Daoy (cell line): ENCODE data around the gene HADHA. TPM values are rescaled to one million over a fixed set of nuclear protein-coding genes. Genes with fewer than 3 reads are reported as not detected.
"Not testable (repeated sequence)": the region's sequence is repeated elsewhere in the genome, so short reads cannot be mapped to it uniquely, and the experiment has no call there.

Experiments used
- DNase-seq: peaks from one replicate; pipeline ENCODE4 v3.0.0-alpha.2; 2015; ENCODE audit warnings: low read depth
- total RNA-seq: library from RNA; depleted of rRNA; stranded (reverse); fragments of >200 nt; shearing (Covaris generic); gene quantifications from 2 replicates; pipeline ENCODE4 v1.2.3, GENCODE V29; 2014; rRNA removed

HADHA gene
- total RNA-seq, result 89.7 and 101 TPM in 2 replicates

GRCh38 chr2:26244309-26245230 is at the start of gene HADHA, which contains the start of gene HADHB:
TSS of gene HADHA (minus strand) at chr2:26244632. CDS start at chr2:26244596, 36 bp downstream.
TSS of gene HADHB (plus strand) at chr2:26244939. CDS start at chr2:26254255, 9,316 bp downstream.
- DNase-seq, result peak; percentile 93

DNA sequence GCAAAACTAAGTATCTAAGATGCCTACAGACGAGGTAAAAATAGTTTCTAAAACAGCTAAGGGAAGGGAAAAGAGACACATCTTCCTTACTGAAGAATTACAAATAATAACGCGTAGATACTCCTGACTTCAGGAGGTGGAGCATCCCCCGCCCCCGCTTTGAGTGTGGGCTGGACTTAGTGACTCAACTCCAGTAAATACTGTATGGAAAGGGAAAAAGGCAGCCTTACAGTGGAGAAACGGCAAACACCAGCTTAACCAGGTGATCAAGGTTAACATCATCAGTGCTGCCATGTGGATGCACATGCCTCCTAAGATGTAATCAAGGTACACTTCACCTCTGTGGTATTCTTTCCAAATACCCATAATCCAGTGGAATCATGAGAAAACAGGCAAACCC is 48.2 kb upstream of the HADHA start:
- DNase-seq, result peak; percentile 54

GRCh38 chr2:26290001-26290400 is 45.6 kb upstream of the HADHA start:
- no peak for DNase-seq

GRCh38 chr2:26285931-26286330 is 41.5 kb upstream of the HADHA start:
- DNase-seq, result no peak

DNA sequence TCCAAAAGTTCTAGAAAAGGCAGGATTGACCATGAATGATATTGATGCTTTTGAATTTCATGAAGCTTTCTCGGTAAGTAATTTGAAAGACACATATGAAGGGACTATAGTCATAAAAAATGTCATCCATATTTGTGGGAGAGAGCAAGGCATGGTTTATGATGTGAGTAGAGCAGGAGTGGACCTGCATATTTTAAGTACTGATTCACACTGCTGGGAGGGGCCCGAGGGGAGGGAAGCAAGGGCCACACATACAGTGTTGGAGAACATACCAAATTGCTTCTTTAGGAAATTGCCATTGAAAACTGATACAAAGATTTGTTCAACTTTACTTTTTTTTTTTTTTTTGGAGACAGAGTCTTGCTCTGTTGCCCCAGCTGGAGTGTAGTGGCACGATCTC is 39.7 kb upstream of the HADHA start:
- peak; percentile 47 for DNase-seq

DNA sequence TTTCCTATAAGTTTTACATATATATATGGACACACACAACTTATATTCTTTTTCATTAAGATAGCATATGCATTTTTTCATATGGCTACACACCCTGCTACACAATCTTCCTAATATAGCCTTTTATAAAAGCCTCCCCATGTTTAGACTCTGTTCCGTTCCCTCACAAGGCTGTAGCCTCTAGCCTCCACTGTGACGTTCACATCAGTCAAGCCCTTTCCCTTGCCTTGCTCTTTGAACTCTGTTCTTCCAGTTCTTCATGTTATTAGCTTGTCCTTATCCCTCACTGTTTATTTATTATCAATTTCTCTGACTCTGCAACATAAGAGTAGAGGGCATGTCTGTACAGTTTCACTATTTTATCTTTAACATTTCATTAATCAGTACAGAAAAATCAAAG is 39.2 kb upstream of the HADHA start:
- no peak for DNase-seq

- no peak for DNase-seq
Observed at GRCh38 chr2:26281226-26281625, 36.8 kb upstream of the HADHA start.

DNA sequence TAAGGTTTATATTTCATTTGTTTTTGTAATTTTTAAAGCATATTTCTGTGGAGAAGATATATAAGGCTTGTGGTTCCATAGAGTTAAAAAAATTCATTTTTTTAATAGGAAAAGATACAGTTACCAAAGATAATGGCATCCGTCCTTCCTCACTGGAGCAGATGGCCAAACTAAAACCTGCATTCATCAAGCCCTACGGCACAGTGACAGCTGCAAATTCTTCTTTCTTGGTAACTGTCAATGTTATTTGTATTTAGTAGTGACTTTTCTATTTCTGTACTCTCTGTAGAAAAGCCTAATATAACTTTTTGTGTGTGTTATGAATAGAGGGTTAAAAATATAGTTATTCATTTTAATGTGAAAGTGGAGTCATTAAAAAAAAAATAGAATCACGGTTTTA is 35.5 kb upstream of the HADHA start:
- DNase-seq, result no peak

- DNase-seq, result no peak
Observed at GRCh38 chr2:26276484-26277227, 32.2 kb upstream of the HADHA start.

GRCh38 chr2:26274058-26274613 is 29.7 kb upstream of the HADHA start:
- peak; percentile 64 for DNase-seq

DNA sequence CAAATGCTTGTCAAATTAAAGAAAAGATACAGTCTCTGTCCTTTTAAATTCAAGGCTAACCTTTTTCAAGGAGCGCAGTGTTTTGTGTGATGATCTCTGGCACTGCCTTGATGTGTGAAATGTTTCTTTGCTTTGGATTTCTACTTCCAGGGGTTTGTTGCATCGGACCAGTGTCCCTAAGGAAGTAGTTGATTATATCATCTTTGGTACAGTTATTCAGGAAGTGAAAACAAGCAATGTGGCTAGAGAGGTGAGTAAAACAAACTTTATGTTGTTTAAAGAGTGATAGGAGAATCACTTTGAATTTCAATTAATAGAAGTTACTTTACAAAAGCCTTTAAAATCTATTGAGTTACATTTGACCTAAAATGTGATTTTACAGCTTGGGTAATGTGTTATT is 29.1 kb upstream of the HADHA start:
- DNase-seq, result no peak

DNA sequence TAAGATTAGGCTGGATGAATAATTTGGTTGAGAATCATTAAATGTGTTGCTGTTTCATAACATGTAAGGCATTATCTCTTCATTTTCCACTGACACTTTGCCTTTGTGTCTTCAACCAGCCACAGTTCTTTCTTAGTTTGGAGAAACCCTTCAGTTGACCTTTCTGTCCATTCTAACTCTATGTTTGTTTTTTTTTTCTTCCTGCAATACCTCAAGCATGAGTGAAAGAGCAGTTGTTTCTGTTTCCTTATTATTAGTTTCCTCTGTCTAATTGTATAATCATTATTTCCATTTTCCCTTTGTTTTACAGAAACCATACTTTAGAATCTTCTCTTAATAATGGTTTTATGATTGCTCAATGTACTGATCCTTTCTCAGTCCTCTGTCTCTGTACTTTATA is 25.9 kb upstream of the HADHA start:
- DNase-seq, result no peak

- no peak for DNase-seq
Observed at GRCh38 chr2:26269571-26270158, 25.2 kb upstream of the HADHA start.

GRCh38 chr2:26268670-26269385 is 24.4 kb upstream of the HADHA start:
- DNase-seq, result not testable (repeated sequence)

DNA sequence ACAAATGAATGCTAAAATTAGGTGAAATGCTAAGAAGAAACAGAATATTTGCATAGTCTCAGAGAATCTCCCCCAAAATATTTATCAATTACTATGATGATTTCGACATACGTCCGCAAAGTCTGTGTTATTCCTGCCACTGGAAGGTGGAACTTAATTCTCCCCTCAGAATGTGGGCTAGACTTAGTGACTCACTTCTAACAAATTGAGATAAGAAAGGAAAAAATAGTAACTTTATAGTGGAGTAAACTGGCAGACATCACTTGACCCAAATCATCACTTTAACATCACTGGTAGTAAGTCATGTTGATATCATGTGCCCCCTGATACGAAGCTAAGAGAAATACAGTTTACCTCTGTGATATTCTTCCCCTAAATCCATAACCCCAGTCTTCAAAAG is 23.8 kb upstream of the HADHA start:
- peak; percentile 39 for DNase-seq

DNA sequence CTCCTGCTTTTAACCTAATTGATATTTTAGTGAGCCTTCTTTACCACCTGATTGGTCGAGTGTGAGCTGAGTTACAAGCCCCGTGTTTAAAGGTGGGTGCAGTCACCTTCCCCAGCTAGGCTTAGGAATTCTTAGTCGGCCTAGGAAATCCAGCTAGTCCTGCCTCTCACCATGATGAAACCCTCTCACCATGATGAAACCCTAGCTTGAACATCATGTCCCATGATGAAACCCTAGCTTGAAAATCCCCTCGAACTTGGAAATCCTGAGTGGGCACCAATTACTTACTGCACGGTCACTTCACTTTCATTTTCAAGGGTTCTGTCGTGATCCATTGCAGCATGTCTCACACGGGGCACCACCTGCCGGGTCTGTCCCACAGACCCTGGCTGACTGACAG is 14.4 kb upstream of the HADHA start:
- DNase-seq, result not testable (repeated sequence)

DNA sequence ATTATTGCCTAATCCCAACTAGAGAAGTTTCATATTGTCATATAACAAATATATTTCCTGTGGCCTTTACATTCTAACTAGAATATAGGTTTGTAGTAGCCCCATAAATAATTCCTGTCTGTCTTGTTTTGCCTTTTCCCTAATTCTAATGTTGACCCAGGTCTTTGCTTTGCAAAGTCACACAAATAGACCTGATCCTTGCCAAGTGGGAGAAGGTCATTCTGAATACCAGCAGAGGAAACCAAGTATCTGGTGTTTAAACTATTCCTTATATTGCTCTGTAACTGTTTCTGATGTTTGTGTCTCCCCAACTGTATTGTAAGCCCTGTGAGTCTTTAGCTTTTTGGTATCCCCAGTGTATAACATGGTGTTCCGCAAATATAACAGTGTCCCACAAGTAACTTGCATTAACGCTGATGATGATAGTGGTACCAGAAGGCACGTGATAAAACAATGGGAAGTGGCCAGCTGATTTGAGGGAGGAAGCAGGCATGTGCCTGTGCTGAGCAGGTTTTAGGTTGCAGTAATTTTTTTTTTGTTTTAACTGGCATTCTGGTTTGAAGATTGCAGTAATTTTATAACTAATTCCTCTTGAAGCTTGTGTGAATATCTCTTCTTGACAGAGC is 11.4 kb upstream of the HADHA start:
- no peak for DNase-seq

GRCh38 chr2:26251893-26252292 is 7.5 kb upstream of the HADHA start:
- DNase-seq, result no peak

- DNase-seq, result no peak
Observed at GRCh38 chr2:26249625-26250024, 5.2 kb upstream of the HADHA start.

DNA sequence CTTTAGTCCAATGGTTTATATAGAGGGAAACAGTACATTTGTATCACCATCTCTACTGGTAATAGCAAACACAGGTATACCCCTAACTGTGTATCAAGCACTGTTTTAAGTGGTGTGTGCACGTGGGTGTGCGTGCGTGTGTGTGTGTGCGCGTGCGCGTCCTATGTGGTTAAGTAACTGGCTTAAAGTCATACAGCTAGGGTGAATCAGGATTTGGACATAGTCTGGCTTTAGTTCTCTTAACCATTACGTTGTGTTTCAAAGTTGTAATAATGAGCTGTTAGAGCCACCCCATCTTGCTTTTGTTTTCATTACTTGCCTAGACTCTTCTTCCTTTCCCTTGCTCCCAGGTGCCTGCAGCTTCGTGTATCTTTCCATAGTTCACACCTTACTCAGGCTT is 2.4 kb upstream of the HADHA start:
- DNase-seq, result peak; percentile 10

DNA sequence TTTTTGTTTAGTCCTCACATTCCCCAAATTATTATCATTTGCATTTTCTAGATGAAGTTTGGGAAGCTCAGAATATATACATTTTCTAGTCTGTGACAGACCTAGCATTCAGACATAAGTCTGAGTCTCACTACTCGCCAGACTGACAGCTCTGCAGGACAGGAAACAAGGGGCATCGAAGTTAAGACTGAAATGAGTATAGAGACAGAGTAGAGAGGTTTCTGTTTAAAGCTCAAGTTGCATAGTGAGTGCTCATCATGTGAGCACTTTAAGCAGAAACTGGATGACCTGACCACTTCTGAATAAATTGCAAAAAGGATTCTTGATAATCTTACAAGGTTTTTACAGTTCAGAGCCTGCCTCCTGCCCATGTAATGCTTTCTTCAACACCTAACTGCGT is 1.4 kb upstream of the HADHA start:
- DNase-seq, result no peak
